ENCODE results near the gene ASMTL. TPM values are rescaled to one million over a fixed set of nuclear protein-coding genes. Genes with fewer than 3 reads are reported as not detected.
A peak's percentile ranks its signal among the peaks of the same experiment; 100 is the strongest.

The ASMTL gene
- total RNA-seq, 4 donors from 2014 or later: 9.5 to 23.9 (median 15.1) TPM

- Histone ChIP-seq H3K27ac (no peak overlapping the region), H3K36me3 (peaks cover 0 to 7% (median 0%) of the 10 kb centered on the region in 3 donors), H3K27me3 (no peaks in the 10 kb centered on the region), H3K9me3 (no peaks in the 10 kb centered on the region), H3K4me3 (no peak overlapping the region), H3K4me1 (no peaks in the 10 kb centered on the region)
- no peak for TF ChIP-seq CTCF (IDR thresholded peaks at IDR 0.05)
- TF ChIP-seq POLR2A (IDR thresholded peaks at IDR 0.05): no peak
- peak; percentile 4 to 24 (median 23) for DNase-seq
Measured at GRCh38 chrX:1444561-1445500, 7.9 kb downstream of the ASMTL start.

- H3K9me3 ChIP-seq: no peaks in the 10 kb centered on the region
- peak in 2 of 3 donors; percentile 19 to 34 for DNase-seq
- H3K36me3 ChIP-seq: peaks cover 0 to 10% (median 0%) of the 10 kb centered on the region in 3 donors
- H3K27me3 ChIP-seq: no peaks in the 10 kb centered on the region
- no peak overlapping the region for H3K4me3 ChIP-seq
- TF ChIP-seq POLR2A (IDR thresholded peaks at IDR 0.05) (no peak), CTCF (IDR thresholded peaks at IDR 0.05) (no peak)
- no peak overlapping the region for H3K27ac ChIP-seq
- no peaks in the 10 kb centered on the region for H3K4me1 ChIP-seq
Measured at GRCh38 chrX:1443496-1444075, 9.1 kb downstream of the ASMTL start.

GRCh38 chrX:1442724-1443367 is 9.9 kb downstream of the ASMTL start:
- peak; percentile 7 to 42 (median 23) for DNase-seq
- no peaks in the 10 kb centered on the region for H3K9me3 ChIP-seq

GRCh38 chrX:1442016-1442665 is 10.6 kb downstream of the ASMTL start:
- TF ChIP-seq POLR2A (IDR thresholded peaks at IDR 0.05) (no peak), CTCF (IDR thresholded peaks at IDR 0.05) (no peak)
- Histone ChIP-seq H3K36me3 (peaks cover 0 to 25% (median 0%) of the 10 kb centered on the region in 3 donors), H3K9me3 (no peaks in the 10 kb centered on the region), H3K27me3 (no peaks in the 10 kb centered on the region), H3K27ac (no peak overlapping the region), H3K4me1 (no peaks in the 10 kb centered on the region), H3K4me3 (no peak overlapping the region)
- DNase-seq: peak; percentile 6 to 40 (median 20)

More at GRCh38 chrX:1442724-1443367, 9.9 kb downstream of the ASMTL start:
- Histone ChIP-seq H3K27ac (no peak overlapping the region), H3K27me3 (no peaks in the 10 kb centered on the region), H3K4me1 (no peaks in the 10 kb centered on the region), H3K4me3 (no peak overlapping the region), H3K36me3 (peaks cover 0 to 18% (median 0%) of the 10 kb centered on the region in 3 donors)
- no peak for TF ChIP-seq CTCF (IDR thresholded peaks at IDR 0.05)

GRCh38 chrX:1440506-1440905 is 12.2 kb downstream of the ASMTL start:
- Histone ChIP-seq H3K9me3 (no peaks in the 10 kb centered on the region), H3K4me3 (no peak overlapping the region), H3K36me3 (peaks cover 0 to 38% (median 0%) of the 10 kb centered on the region in 3 donors), H3K4me1 (no peaks in the 10 kb centered on the region), H3K27me3 (no peaks in the 10 kb centered on the region), H3K27ac (no peak overlapping the region)
- peak in 2 of 3 donors; percentile 5 to 12 for DNase-seq
- TF ChIP-seq CTCF (IDR thresholded peaks at IDR 0.05): no peak
- no peak for TF ChIP-seq POLR2A (IDR thresholded peaks at IDR 0.05)
